Globus pallidus (tissue), 1 donor: ENCODE measurements around the gene S100G.
"Not testable (repeated sequence)": the region's sequence is repeated elsewhere in the genome, so short reads cannot be mapped to it uniquely, and the experiment has no call there.

Experiments used
- DNase-seq: peaks from one replicate; pipeline ENCODE4 v3.0.0-alpha.2; 2015; ENCODE audit warnings: low spot score

Gene S100G

GRCh38 chrX:16649858-16650257, at the start of gene S100G:
Gene S100G (plus strand): TSS chrX:16650158. CDS start chrX:16651007, 849 bp downstream.
- DNase-seq = no peak

GRCh38 chrX:16601885-16602284, 48.1 kb upstream of the S100G start:
- DNase-seq = no peak

GRCh38 chrX:16603235-16603634, 46.7 kb upstream of the S100G start:
- not testable (repeated sequence) for DNase-seq

GRCh38 chrX:16603822-16604221, 46.1 kb upstream of the S100G start:
- DNase-seq = no peak

GRCh38 chrX:16604337-16604736, 45.6 kb upstream of the S100G start:
- no peak for DNase-seq

GRCh38 chrX:16606142-16606720, 43.7 kb upstream of the S100G start:
- no peak for DNase-seq

- no peak for DNase-seq
Observed at GRCh38 chrX:16610121-16610621, 39.8 kb upstream of the S100G start.

GRCh38 chrX:16610654-16611053, 39.3 kb upstream of the S100G start:
- DNase-seq = not testable (repeated sequence)

GRCh38 chrX:16612257-16612897, 37.6 kb upstream of the S100G start:
- DNase-seq = no peak

GRCh38 chrX:16617382-16617781, 32.6 kb upstream of the S100G start:
- DNase-seq = no peak

- DNase-seq = no peak
Observed at GRCh38 chrX:16618422-16618821, 31.5 kb upstream of the S100G start.

GRCh38 chrX:16619024-16619423, 30.9 kb upstream of the S100G start:
- no peak for DNase-seq

- not testable (repeated sequence) for DNase-seq
Observed at GRCh38 chrX:16628511-16628910, 21.4 kb upstream of the S100G start.

- DNase-seq = no peak
Observed at GRCh38 chrX:16628946-16629595, 20.9 kb upstream of the S100G start.

- DNase-seq = no peak
Observed at GRCh38 chrX:16629909-16630308, 20.0 kb upstream of the S100G start.

GRCh38 chrX:16633754-16634153, 16.2 kb upstream of the S100G start:
- DNase-seq = no peak

- no peak for DNase-seq
Observed at GRCh38 chrX:16635040-16635439, 14.9 kb upstream of the S100G start.

GRCh38 chrX:16635596-16635995, 14.4 kb upstream of the S100G start:
- no peak for DNase-seq

GRCh38 chrX:16638533-16638932, 11.4 kb upstream of the S100G start:
- no peak for DNase-seq

GRCh38 chrX:16639966-16640365, 10.0 kb upstream of the S100G start:
- DNase-seq = no peak

GRCh38 chrX:16640823-16641222, 9.1 kb upstream of the S100G start:
- DNase-seq = no peak

- DNase-seq = no peak
Observed at GRCh38 chrX:16643176-16643575, 6.8 kb upstream of the S100G start.
